OCI-LY7 (cell line): Measurements from ENCODE around the gene LACTB. TPM values are rescaled to one million over a fixed set of nuclear protein-coding genes. Genes with fewer than 3 reads are reported as not detected.

ENCODE experiments used
- BruUV-seq: library from RNA; stranded (reverse); fragments of 400-500 nt; replicated peaks from 2 replicates; lab custom pipeline; 2021; lab: Mats Ljungman, UMichigan
- CTCF ChIA-PET: fragments of 300-600 bp; sonication (Branson Sonifier 250); formaldehyde crosslinking; loops from one replicate; lab custom pipeline; 2022; ENCODE audit warnings: antibody characterized with exemption; ENCODE audit not compliant: unreplicated experiment; lab: Charles Lee
- POLR2A ChIA-PET: fragments of 300-600 bp; sonication (Branson Sonifier 250); formaldehyde crosslinking; loops from one replicate; lab custom pipeline; 2022; ENCODE audit warnings: antibody characterized with exemption; lab: Charles Lee
- DNase-seq: peaks from one replicate; pipeline ENCODE4 v3.0.0-alpha.2; 2015; ENCODE audit warnings: low spot score
- H2AFZ ChIP-seq: fragments of 200-600 bp; sonication (generic), shearing (Covaris generic); 2 replicates; pipeline ENCODE4 v1.6.1; 2014; ENCODE audit warnings: mild to moderate bottlenecking, antibody characterized with exemption, low read length, moderate library complexity
- H3K27ac ChIP-seq: fragments of 200-600 bp; sonication (generic); 2 replicates; pipeline ENCODE4 v1.5.1; 2014; ENCODE audit warnings: mixed run types, low read depth, mild to moderate bottlenecking, moderate library complexity, low read length, inconsistent platforms; ENCODE audit not compliant: poor library complexity, severe bottlenecking
- H3K36me3 ChIP-seq: fragments of 200-600 bp; sonication (generic); 2 replicates; pipeline ENCODE4 v1.6.1; 2014; ENCODE audit warnings: mild to moderate bottlenecking, antibody characterized with exemption, low read length, moderate library complexity, mixed read lengths; ENCODE audit not compliant: insufficient read depth
- H3K4me1 ChIP-seq: fragments of 200-600 bp; sonication (generic); 2 replicates; pipeline ENCODE4 v1.5.1; 2014; ENCODE audit warnings: mild to moderate bottlenecking, low read length; ENCODE audit not compliant: insufficient read depth, poor library complexity, severe bottlenecking
- H3K4me2 ChIP-seq: fragments of 200-600 bp; sonication (generic); 2 replicates; pipeline ENCODE4 v1.6.1; 2014; ENCODE audit warnings: mild to moderate bottlenecking, low read length
- H3K4me3 ChIP-seq: fragments of 200-600 bp; sonication (generic); 2 replicates; pipeline ENCODE4 v1.5.1; 2014; ENCODE audit warnings: mild to moderate bottlenecking, low read depth, low read length; ENCODE audit not compliant: poor library complexity, severe bottlenecking
- H3K79me2 ChIP-seq: fragments of 200-600 bp; sonication (generic); 2 replicates; pipeline ENCODE4 v1.6.1; 2016; ENCODE audit warnings: low read depth, mild to moderate bottlenecking, low read length, moderate library complexity, mixed read lengths; ENCODE audit not compliant: insufficient read depth
- H3K9me2 ChIP-seq: fragments of 200-600 bp; sonication (generic); 2 replicates; pipeline ENCODE4 v1.6.1; 2016; ENCODE audit warnings: mild to moderate bottlenecking, low read length, mixed read lengths; ENCODE audit not compliant: insufficient read depth
- H3K9me3 ChIP-seq: fragments of 200-600 bp; sonication (generic); 2 replicates; pipeline ENCODE4 v1.6.1; 2014; ENCODE audit warnings: mild to moderate bottlenecking, mixed run types, low read length, mixed read lengths
- H4K20me1 ChIP-seq: fragments of 200-600 bp; sonication (generic); 2 replicates; pipeline ENCODE4 v1.6.1; 2014; ENCODE audit warnings: mild to moderate bottlenecking, antibody characterized with exemption, low read length, moderate library complexity, mixed read lengths; ENCODE audit not compliant: insufficient read depth
- CTCF ChIP-seq: fragments of 200-600 bp; sonication (generic); conservative IDR thresholded peaks from 2 replicates; pipeline ENCODE4 v1.5.1; 2014; ENCODE audit warnings: mild to moderate bottlenecking, antibody characterized with exemption, low read length, moderate library complexity, mixed read lengths
- EZH2phosphoT487 ChIP-seq: fragments of 200-600 bp; sonication (generic); IDR thresholded peaks from 2 replicates; pipeline ENCODE4 v1.6.1; 2018; ENCODE audit warnings: low read depth, borderline replicate concordance, mild to moderate bottlenecking, mixed run types, antibody characterized with exemption, low read length, moderate library complexity, mixed read lengths
- intact Hi-C: fragments of 100-400 bp; cut with micrococcal nuclease; formaldehyde crosslinking; loops from one replicate; pipeline ENCODE4 v1.10.0; 2022; ENCODE audit not compliant: unreplicated experiment
- total RNA-seq, 2 experiments: library from RNA; depleted of rRNA in 1 of 2; stranded (reverse); fragments of >200 nt in 1 of 2; shearing (Covaris generic) in 1 of 2; gene quantifications; 2 replicates each; pipeline ENCODE4 v1.2.3, GENCODE V29; 2014 to 2022

The LACTB gene
- total RNA-seq, 2 experiments from 2014 or later = 3.2 to 7.2 TPM

- Histone ChIP-seq H2AFZ (no peak overlapping the region), H3K36me3 (no peaks in the 10 kb centered on the region), H3K4me1 (no peaks in the 10 kb centered on the region), H3K9me3 (no peaks in the 10 kb centered on the region), H3K79me2 (no peaks in the 10 kb centered on the region), H3K4me2 (no peak overlapping the region), H3K4me3 (no peak overlapping the region), H3K27ac (no peak overlapping the region), H3K9me2 (no peaks in the 10 kb centered on the region), H4K20me1 (no peaks in the 10 kb centered on the region)
- ChIA-PET POLR2A (no interaction called here), CTCF (no interaction called here)
- no peak for DNase-seq
- BruUV-seq = no TSS peak
- intact Hi-C loops = no loop called here
- TF ChIP-seq EZH2phosphoT487 = no peak
- no peak for TF ChIP-seq CTCF
These were observed 13.6 kb upstream of the LACTB start for GRCh38 chr15:63107895-63108546.

GRCh38 chr15:63109498-63109897 lies 12.2 kb upstream of the LACTB start:
- no peaks in the 10 kb centered on the region for H3K36me3 ChIP-seq
- H3K79me2 ChIP-seq = no peaks in the 10 kb centered on the region
- no peak overlapping the region for H3K4me2 ChIP-seq
- no peak overlapping the region for H2AFZ ChIP-seq
- H4K20me1 ChIP-seq = no peaks in the 10 kb centered on the region
- H3K4me1 ChIP-seq = no peaks in the 10 kb centered on the region
- TF ChIP-seq CTCF (no peak), EZH2phosphoT487 (no peak)
- ChIA-PET POLR2A (no interaction called here), CTCF (no interaction called here)
- no TSS peak for BruUV-seq
- H3K27ac ChIP-seq = no peak overlapping the region
- no peaks in the 10 kb centered on the region for H3K9me2 ChIP-seq
- H3K9me3 ChIP-seq = no peaks in the 10 kb centered on the region
- intact Hi-C loops = no loop called here
- no peak overlapping the region for H3K4me3 ChIP-seq
- DNase-seq = no peak

- H3K9me2 ChIP-seq = no peaks in the 10 kb centered on the region
- no peaks in the 10 kb centered on the region for H3K4me1 ChIP-seq
- H3K36me3 ChIP-seq = no peaks in the 10 kb centered on the region
- H3K27ac ChIP-seq = no peak overlapping the region
- no peak overlapping the region for H3K4me2 ChIP-seq
- no peaks in the 10 kb centered on the region for H4K20me1 ChIP-seq
- no peaks in the 10 kb centered on the region for H3K79me2 ChIP-seq
- no peak for DNase-seq
- POLR2A ChIA-PET = no interaction called here
- no TSS peak for BruUV-seq
- H3K4me3 ChIP-seq = no peak overlapping the region
- H3K9me3 ChIP-seq = no peaks in the 10 kb centered on the region
- TF ChIP-seq CTCF = no peak
- TF ChIP-seq EZH2phosphoT487 = no peak
- intact Hi-C loops = no loop called here
- CTCF ChIA-PET = no interaction called here
- H2AFZ ChIP-seq = no peak overlapping the region
These were observed 11.7 kb upstream of the LACTB start for GRCh38 chr15:63109920-63110319.
